Uterus (tissue), 4 donors: ENCODE results near the gene ALG12. TPM values are rescaled to one million over a fixed set of nuclear protein-coding genes. Genes with fewer than 3 reads are reported as not detected.
"Not testable (repeated sequence)": the region's sequence is repeated elsewhere in the genome, so short reads cannot be mapped to it uniquely, and the experiment has no call there.

Experiments
- DNase-seq, 2 donors: peaks; one replicate each; pipeline ENCODE4 v3.0.0-alpha.2; 2019 to 2020
- H3K27ac ChIP-seq, 2 donors: fragments of 200-600 bp; sonication (generic); 1 replicate in 1 of 2; 2 replicates in 1 of 2; pipeline ENCODE4 v1.5.1; 2016 to 2018
- H3K27me3 ChIP-seq, 2 donors: fragments of 200-600 bp; sonication (generic); one replicate each; pipeline ENCODE4 v1.5.1; 2018 to 2019; ENCODE audit warnings: control low read depth in 1 of 2
- H3K36me3 ChIP-seq, 2 donors: fragments of 200-600 bp; sonication (generic); one replicate each; pipeline ENCODE4 v1.5.1; 2019; ENCODE audit warnings: control low read depth in 1 of 2
- H3K4me1 ChIP-seq, 2 donors: fragments of 200-600 bp; sonication (generic); one replicate each; pipeline ENCODE4 v1.5.1; 2018 to 2019; ENCODE audit warnings: control low read depth in 1 of 2
- H3K4me3 ChIP-seq, 2 donors: fragments of 200-600 bp; sonication (generic); 1 replicate in 1 of 2; 2 replicates in 1 of 2; pipeline ENCODE4 v1.5.1; 2018 to 2019; ENCODE audit warnings: mild to moderate bottlenecking in 1 of 2
- H3K9me3 ChIP-seq, 2 donors: fragments of 200-600 bp; sonication (generic); one replicate each; pipeline ENCODE4 v1.5.1; 2019; ENCODE audit warnings: control low read depth in 1 of 2
- POLR2A ChIP-seq, 2 donors: fragments of 450-650 bp; IDR thresholded peaks; one replicate each; pipeline ENCODE4 v1.6.1; 2016; ENCODE audit warnings: antibody characterized with exemption in 2 of 2, mild to moderate bottlenecking in 1 of 2, moderate library complexity in 1 of 2
- intact Hi-C: fragments of 100-400 bp; cut with DNase I; formaldehyde crosslinking; loops from one replicate; pipeline ENCODE4 v1.15.1; 2023; ENCODE audit warnings: low total_unique reads
- total RNA-seq, 4 donors: library from RNA; depleted of rRNA in 3 of 4; stranded (reverse); fragments of >200 nt in 3 of 4; gene quantifications; one replicate each; pipeline versions ENCODE4 v1.1.0 to v1.2.4, GENCODE V29; 2014 to 2023
- TF ChIP-seq, protein P1 (sequence below), 4 experiments: fragments of 200-600 bp in 2 of 4; fragments of 450-650 bp in 2 of 4; sonication (generic) in 2 of 4; IDR thresholded peaks; one replicate each; pipeline ENCODE4 v1.5.1; 2016 to 2019; ENCODE audit warnings: antibody characterized with exemption in 4 of 4, mild to moderate bottlenecking in 2 of 4, moderate library complexity in 1 of 4
- donor health status: DM: yes; HTN: yes; CAD: no.

ALG12 gene
- total RNA-seq, 4 donors from 2014 or later = 11.8 to 22.5 (median 18.3) TPM

DNA sequence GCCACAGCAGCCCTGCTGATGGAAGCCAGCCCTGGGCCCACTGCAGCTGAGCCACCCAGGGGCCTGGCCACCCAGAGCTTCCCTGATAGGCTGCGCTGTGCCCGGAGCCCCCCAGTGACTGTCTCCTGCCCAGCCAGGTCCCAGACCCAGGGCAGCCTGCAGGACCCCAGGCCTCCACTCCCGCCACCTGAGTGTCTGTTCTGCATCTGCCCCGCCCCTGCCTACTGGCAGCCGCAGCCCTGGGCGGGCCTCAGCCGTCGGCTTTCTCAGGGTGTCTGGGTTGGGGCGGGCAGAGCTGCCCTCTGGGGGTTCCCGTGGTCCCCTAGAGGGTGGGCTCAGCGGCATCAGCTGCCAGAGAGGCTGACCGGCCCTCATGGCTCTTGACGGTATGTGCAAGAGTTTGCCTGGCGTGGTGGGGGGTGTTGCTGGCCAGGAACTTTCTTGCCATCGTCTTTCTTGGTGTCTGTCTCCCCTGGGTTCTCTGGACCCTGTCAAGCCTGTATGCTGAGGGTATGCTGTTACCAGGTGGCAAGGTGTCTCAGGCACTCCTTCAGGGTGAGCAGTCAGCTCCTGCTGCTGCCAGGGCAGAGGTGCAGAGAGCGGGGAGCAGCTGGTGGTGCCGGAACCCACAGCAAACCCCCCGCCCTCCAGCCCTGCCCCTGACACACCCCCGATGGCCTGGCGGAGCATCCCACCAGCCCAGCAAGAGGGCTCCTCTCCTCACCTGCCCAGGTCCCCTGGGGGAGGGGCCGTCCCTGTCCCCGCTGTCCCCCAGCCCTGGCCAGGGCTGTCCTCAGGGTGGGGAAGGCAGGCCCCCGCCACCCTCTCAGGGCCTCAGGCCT is 30.1 kb upstream of the ALG12 start:
- DNase-seq = no peak
- Histone ChIP-seq H3K27ac (no peak overlapping the region), H3K4me3 (no peak overlapping the region), H3K36me3 (no peaks in the 10 kb centered on the region), H3K4me1 (peaks cover 0 to 3% of the 10 kb centered on the region in 2 donors), H3K27me3 (no peaks in the 10 kb centered on the region), H3K9me3 (no peaks in the 10 kb centered on the region)
- intact Hi-C loops = no loop called here
- TF ChIP-seq, protein P1, sequence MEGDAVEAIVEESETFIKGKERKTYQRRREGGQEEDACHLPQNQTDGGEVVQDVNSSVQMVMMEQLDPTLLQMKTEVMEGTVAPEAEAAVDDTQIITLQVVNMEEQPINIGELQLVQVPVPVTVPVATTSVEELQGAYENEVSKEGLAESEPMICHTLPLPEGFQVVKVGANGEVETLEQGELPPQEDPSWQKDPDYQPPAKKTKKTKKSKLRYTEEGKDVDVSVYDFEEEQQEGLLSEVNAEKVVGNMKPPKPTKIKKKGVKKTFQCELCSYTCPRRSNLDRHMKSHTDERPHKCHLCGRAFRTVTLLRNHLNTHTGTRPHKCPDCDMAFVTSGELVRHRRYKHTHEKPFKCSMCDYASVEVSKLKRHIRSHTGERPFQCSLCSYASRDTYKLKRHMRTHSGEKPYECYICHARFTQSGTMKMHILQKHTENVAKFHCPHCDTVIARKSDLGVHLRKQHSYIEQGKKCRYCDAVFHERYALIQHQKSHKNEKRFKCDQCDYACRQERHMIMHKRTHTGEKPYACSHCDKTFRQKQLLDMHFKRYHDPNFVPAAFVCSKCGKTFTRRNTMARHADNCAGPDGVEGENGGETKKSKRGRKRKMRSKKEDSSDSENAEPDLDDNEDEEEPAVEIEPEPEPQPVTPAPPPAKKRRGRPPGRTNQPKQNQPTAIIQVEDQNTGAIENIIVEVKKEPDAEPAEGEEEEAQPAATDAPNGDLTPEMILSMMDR (IDR thresholded peaks at IDR 0.05) = no peak
- TF ChIP-seq POLR2A (IDR thresholded peaks at IDR 0.05) = no peak

DNA sequence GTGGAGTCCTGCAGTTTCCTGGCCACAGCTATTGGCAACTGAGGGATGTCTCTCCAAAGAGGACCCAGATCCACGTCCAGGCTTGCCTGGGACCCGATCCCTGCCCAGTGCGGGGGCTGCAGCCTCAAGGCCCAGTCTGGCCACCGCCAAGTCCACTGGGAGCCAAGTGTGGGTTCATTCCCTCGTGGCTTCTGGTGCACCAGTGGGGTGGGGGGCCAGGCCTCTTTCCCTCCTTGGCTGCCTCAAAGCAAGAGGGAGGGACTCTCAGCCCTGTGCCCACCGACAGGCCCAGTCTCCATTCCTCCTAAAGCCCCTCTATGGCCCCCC is 29.0 kb upstream of the ALG12 start:
- Histone ChIP-seq H3K4me1 (peaks cover 0 to under 1% of the 10 kb centered on the region in 2 donors), H3K27ac (no peak overlapping the region), H3K4me3 (no peak overlapping the region), H3K27me3 (no peaks in the 10 kb centered on the region), H3K9me3 (no peaks in the 10 kb centered on the region), H3K36me3 (no peaks in the 10 kb centered on the region)
- intact Hi-C loops = no loop called here
- TF ChIP-seq POLR2A (IDR thresholded peaks at IDR 0.05) = no peak
- TF ChIP-seq, protein P1 (IDR thresholded peaks at IDR 0.05) = no peak
- DNase-seq = no peak

DNA sequence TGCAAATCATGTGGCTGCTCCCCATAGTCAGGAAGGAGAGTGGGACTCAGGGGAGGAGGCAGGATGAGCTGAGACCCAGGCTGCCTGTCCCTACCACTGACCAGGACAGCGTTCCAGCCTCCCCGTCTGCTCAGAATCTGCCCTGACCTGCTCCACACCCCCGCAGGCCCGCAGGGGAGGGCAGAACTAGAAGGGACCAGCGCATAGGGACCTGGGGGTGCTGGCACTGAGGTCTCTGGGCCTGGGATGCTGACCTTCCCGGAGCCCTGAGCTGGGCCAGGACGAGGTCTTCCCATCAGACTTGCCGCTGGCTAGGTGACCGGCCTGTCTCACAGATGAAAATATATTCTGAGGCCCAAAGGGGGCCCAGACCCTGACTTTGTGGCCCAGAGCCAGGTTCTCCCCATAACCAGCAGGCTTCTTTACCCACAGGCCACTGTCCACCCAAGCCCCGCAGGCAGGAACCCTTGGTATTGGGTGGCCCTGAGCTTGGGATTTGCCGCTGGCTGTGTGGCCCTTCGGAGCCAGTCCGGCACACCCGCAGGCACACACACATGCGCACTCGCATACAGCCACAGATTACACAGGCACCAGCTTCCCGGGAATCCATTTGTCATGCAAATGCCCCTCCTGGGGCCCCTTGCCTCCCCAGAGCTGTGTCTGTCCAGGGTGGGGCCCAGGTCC is 28.5 kb upstream of the ALG12 start:
- TF ChIP-seq, protein P1 (IDR thresholded peaks at IDR 0.05) = no peak
- no peak for TF ChIP-seq POLR2A (IDR thresholded peaks at IDR 0.05)
- intact Hi-C loops = no loop called here
- Histone ChIP-seq H3K4me3 (no peak overlapping the region), H3K4me1 (no peaks in the 10 kb centered on the region), H3K36me3 (no peaks in the 10 kb centered on the region), H3K27ac (no peak overlapping the region), H3K9me3 (no peaks in the 10 kb centered on the region), H3K27me3 (no peaks in the 10 kb centered on the region)
- DNase-seq = no peak

DNA sequence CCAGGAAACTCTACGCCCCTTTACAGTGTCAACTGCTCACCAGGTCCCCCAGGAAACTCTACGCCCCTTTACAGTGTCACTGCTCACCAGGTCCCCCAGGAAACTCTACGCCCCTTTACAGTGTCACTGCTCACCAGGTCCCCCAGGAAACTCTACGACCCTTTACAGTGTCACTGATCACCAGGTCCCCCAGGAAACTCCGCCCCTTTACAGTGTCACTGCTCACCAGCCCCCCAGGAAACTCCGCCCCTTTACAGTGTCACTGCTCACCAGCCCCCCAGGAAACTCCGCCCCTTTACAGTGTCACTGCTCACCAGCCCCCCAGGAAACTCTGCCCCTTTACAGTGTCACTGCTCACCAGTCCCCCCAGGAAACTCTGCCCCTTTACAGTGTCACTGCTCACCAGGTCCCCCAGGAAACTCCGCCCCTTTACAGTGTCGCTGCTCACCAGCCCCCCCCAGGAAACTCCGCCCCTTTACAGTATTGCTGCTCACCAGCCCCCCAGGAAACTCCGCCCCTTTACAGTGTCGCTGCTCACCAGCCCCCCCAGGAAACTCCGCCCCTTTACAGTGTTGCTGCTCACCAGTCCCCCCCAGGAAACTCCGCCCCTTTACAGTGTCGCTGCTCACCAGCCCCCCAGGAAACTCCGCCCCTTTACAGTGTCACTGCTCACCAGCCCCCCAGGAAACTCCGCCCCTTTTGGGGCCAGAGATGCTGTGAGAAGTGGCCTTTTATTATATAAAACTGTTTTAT is 27.0 kb upstream of the ALG12 start:
- DNase-seq, intact Hi-C loops, H3K36me3 ChIP-seq, H3K9me3 ChIP-seq, H3K4me1 ChIP-seq, H3K4me3 ChIP-seq, H3K27me3 ChIP-seq, H3K27ac ChIP-seq: not testable (repeated sequence)

DNA sequence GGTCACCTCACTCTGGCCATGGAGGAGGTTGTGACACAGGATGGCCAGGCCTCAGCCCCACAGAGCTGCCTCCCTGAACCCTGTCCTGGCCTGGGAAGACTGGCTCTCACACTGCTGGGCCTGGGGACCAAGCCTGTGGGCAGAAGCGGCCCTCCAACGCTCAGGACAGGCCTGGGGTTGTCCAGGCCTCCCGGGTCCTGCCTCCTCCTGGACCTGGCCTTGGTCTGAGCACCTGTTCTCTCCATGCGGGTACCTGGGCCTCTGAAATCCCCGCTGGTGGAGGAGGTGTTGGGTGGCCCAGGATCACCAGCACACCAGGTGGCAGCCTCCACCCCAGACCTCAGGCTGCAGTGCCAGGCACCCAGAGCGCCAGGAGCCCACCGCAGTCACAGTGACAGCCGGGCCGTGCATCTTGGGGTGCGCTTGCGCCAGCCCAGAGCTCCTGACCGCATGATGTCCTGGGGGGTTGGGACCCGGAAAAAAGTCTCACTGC is 26.2 kb upstream of the ALG12 start:
- Histone ChIP-seq H3K27me3 (no peaks in the 10 kb centered on the region), H3K36me3 (no peaks in the 10 kb centered on the region), H3K4me3 (no peak overlapping the region), H3K27ac (no peak overlapping the region), H3K4me1 (no peaks in the 10 kb centered on the region), H3K9me3 (no peaks in the 10 kb centered on the region)
- TF ChIP-seq POLR2A (IDR thresholded peaks at IDR 0.05) = no peak
- TF ChIP-seq, protein P1 (IDR thresholded peaks at IDR 0.05) = no peak
- no peak for DNase-seq
- intact Hi-C loops = no loop called here
